NCI-H187 treated with DMSO at 0.1 percent for 48 hours (cell line): ENCODE measurements around the gene GDAP2.

Experiments used
- DNase-seq: peaks from one replicate; lab custom pipeline; 2025; lab: John Stamatoyannopoulos, UW

Gene GDAP2

DNA sequence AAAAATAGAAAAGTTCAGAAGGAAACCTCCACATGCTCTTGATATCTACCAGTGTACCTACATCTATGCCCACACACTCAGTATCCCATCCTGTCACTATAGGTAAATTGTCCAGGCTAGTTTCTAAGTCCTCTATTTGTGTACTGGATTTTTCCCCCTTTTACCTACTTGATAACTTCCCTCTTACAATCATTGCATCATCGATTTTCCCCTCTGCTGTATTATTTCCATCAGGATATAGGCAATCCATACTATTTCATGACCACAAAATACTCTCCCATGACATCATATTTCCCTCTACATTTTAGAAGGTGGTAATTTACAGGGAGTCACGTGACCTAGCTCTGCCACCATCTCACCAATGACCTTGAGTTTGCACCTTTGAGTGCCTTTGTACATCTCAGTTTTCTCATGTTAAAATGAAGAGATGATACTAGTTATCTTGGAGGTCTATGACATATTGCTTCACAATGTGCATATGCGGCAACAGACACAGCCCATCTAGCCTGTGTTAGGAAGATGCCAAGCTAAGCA, 88.2 kb downstream of the GDAP2 start:
- DNase-seq, result no peak

- DNase-seq, result no peak
Measured at GRCh38 chr1:117838911-117839310, 90.5 kb downstream of the GDAP2 start.

DNA sequence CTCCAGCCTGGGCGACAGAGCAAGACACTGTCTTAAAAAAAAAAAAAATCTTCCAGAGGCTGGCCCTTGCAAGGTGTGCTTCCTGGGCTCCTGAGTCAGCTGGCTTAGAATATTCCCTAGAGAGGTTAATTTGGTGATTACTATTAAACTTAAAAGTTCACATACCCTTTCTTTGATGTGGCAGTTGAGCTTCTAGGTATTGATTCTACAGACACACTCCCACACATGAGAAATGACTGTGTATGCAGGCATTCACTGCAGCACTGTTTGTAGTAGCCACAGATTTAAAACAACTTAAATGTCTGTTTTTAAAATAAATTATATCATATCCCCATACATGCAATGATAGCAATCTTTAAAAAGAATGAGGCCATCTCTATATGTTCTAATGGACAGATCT, 93.4 kb downstream of the GDAP2 start:
- DNase-seq, result no peak

DNA sequence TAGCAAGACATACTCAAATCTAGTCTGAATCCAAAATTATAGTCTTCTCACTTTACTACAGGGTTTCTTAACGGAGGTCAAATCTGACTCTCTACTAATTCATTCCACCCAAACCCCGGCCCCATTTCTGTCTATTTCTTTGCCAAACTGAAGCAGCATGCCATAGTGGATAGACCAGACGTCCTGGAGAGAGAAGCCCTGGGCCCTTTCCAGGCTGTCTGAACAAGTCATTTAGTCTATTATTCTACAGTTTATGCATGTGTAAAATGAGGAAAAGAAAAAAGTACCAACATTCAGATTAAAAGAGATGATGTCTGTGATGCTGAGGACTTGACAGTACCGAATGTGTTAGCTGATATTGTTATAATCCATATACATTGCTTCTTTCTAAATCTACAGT, 95.0 kb downstream of the GDAP2 start:
- no peak for DNase-seq

GRCh38 chr1:117832453-117832852, 97.0 kb downstream of the GDAP2 start:
- no peak for DNase-seq

GRCh38 chr1:117830222-117830621, 99.2 kb downstream of the GDAP2 start:
- no peak for DNase-seq

GRCh38 chr1:117828201-117828600, 101.2 kb downstream of the GDAP2 start:
- no peak for DNase-seq

GRCh38 chr1:117826540-117827078, 102.8 kb downstream of the GDAP2 start:
- DNase-seq, result no peak

DNA sequence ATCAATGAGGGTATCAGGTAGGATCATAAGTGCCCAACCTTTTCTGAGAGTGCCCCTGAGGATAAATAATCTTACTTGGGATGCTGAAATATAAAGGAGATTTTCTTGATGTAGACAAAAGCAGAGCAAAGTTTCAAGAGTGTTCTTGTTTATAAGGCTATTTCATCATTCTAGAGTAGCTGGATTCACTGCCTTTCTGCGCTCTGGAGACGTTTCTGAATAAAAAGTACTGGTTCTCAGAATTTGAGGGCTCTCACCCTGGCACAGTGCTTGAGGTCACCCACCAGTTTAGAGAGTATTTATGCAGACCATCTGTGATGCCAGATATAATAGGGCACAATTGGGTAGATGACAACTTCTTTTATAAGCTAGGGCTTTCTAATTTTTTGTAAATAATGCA, 103.3 kb downstream of the GDAP2 start:
- DNase-seq, result no peak

GRCh38 chr1:117825414-117825813, 104.0 kb downstream of the GDAP2 start:
- no peak for DNase-seq

GRCh38 chr1:117824616-117825015, 104.8 kb downstream of the GDAP2 start:
- DNase-seq, result no peak

- no peak for DNase-seq
Measured at GRCh38 chr1:117821774-117822482, 107.5 kb downstream of the GDAP2 start.

- no peak for DNase-seq
Measured at GRCh38 chr1:117821382-117821755, 108.1 kb downstream of the GDAP2 start.

DNA sequence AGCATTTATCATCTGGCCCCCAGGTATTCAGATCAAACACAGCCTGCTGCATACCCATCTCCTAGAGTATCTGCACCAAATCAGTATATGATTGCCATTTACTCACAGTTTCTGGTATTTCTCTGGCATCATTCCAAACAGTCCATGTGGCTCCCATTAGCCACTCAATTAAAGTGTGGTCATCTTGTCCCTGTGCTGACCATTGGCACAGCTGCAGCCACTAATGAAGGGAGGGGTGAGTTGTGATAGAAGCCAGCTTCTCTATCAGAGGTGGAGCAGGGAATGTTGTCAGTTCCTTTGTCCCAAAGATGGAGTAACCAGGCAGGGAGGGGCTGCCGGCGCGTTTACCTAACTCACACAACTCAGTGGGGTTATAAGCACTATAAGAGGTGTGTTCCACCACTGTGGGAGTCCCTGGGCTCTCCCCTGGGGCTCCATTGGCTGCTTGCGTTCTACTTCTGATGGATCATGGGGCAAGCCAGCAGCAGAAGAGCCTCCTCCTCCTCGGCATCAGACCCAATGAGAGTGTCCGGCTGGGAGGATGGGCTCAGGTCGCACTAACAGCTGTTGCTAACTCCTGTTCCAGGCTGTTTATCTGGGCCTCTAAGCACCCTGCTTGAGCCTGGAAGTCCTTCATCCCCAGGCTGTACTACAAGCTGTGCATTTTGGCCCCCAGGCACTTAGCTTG, 108.6 kb downstream of the GDAP2 start:
- no peak for DNase-seq

DNA sequence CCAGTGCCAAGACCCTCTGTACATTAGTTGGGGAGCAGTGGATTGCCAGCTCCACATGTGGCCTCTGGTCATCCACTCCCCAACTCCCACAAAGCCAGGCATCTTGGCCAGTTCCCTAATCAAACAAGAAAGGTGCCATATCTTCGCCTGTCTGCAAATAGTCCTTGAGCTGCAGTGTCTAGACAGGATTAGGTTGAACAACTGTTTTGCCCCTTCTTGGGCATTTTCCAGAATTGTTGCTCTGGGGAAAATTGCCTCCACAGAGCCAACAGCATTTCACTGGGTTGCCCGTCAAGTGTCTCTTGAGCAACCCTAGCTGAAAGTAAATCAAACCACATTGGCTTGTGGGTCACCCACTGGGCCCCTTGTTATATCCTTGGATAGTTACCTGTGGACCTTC, 109.3 kb downstream of the GDAP2 start:
- DNase-seq, result no peak

GRCh38 chr1:117819301-117819700, 110.1 kb downstream of the GDAP2 start:
- no peak for DNase-seq

GRCh38 chr1:117818456-117818855, 111.0 kb downstream of the GDAP2 start:
- DNase-seq, result no peak

DNA sequence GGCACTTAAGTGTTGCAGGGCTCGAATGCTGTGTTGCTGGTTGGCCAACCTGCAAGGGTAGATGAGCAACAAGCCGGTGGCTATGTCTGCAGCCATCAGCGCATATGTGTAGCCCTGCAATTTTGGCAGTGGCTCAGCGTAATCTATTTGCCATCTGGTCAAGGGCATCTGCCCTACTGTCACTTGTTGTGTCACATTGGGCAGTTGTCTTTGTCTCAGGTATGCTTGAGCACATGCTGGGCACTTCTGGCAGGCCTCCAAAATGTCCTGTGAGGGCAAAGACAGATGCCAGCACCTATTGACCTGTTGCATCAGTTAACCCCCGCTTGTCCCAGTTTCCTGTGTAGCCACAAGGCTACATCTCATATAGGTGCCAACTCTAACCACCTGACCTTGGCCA, 111.8 kb downstream of the GDAP2 start:
- no peak for DNase-seq

DNA sequence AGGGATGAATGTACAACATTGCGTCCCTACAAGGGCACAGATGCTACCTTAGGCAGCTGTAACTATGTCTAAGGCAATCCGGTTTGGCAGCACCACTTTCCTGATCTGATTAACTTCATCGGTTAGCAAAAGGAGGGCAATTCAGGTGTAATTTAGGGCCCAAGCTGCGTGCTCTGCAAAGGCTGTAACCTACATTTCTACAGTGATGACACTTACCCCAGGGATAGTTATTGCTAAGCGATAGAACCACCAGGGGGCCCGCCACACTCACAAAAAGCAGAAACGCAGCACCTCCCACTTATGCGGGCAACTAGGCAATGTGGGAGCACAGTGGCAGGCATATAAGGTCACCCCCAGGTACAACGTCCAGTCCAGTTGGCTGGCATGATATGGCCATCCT, 113.5 kb downstream of the GDAP2 start:
- no peak for DNase-seq

DNA sequence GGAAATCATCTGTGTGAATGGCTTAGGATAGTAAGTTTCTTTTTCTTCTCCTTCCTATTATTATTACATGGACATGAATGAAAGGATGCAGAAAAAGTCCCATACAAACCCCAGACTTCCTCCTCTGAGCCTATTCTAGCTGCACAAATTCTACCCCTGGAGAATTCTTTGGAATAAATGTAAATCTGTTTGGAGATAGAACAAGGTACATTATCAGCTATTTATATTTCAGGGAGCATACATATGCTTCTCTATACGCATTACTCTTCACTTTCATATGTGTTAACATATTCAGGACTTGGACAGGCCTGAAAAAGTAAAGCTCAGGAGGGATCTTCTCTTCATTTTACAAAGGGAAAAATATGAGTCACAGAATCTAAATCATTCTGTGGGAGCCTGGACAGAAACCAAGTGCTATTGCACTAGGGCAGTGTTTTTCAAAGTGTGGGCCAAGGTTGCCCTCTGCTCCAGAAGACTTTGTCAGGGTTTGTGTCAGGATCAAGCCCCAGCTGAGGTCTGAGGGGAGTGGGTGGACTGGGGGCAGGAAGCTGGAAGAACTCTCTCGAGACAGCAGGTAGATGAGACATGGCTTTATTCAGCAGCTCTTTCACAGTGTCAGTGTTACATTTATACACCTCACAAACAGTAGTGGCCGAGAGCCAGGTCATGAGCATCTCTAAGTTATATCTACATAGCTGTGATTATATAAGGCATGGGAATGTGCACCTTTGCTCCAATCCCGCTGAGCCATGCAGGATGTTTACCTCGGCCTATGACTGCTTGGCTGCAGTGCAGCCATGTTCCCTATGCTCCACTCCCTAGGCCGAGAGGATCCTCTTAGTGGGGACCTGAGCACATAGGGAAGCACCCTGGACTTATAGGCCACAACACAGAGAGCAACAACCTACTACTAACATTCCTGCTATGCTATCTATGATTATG, 114.3 kb downstream of the GDAP2 start:
- DNase-seq, result no peak
